GM19239 (cell line): ENCODE data around the gene FBRSL1.

Source experiments
- DNase-seq: peaks from one replicate; pipeline ENCODE4 v3.0.0; 2011; ENCODE audit warnings: low spot score; ENCODE audit not compliant: insufficient read length
- FAIRE-seq: peaks from 2 replicates; lab custom pipeline; 2011; peaks lifted over from hg19 to GRCh38; lab: Jason Lieb, UNC

FBRSL1 gene

GRCh38 chr12:132507656-132508490 is 17.9 kb downstream of the FBRSL1 start:
- no peak for FAIRE-seq
- no peak for DNase-seq

GRCh38 chr12:132508491-132508740 is 18.5 kb downstream of the FBRSL1 start:
- DNase-seq: no peak
- FAIRE-seq: no peak

- no peak for FAIRE-seq
Measured at GRCh38 chr12:132508860-132509732, 19.1 kb downstream of the FBRSL1 start.

GRCh38 chr12:132510111-132510724 is 20.3 kb downstream of the FBRSL1 start:
- DNase-seq (no peak), FAIRE-seq (no peak)

More at GRCh38 chr12:132508860-132509732, 19.1 kb downstream of the FBRSL1 start:
- DNase-seq: no peak

- no peak for FAIRE-seq
- no peak for DNase-seq
Measured at GRCh38 chr12:132510746-132511477, 21.0 kb downstream of the FBRSL1 start.

GRCh38 chr12:132511516-132512196 is 21.7 kb downstream of the FBRSL1 start:
- FAIRE-seq: no peak

GRCh38 chr12:132512197-132513069 is 22.5 kb downstream of the FBRSL1 start:
- DNase-seq: no peak
- FAIRE-seq: no peak

More at GRCh38 chr12:132511516-132512196, 21.7 kb downstream of the FBRSL1 start:
- DNase-seq: no peak

- no peak for DNase-seq
- no peak for FAIRE-seq
Measured at GRCh38 chr12:132513070-132513398, 23.1 kb downstream of the FBRSL1 start.

- FAIRE-seq (no peak), DNase-seq (no peak)
Measured at GRCh38 chr12:132513458-132514135, 23.6 kb downstream of the FBRSL1 start.

- FAIRE-seq: no peak
- DNase-seq: no peak
Measured at GRCh38 chr12:132514216-132514820, 24.4 kb downstream of the FBRSL1 start.

- DNase-seq: no peak
- no peak for FAIRE-seq
Measured at GRCh38 chr12:132514838-132515237, 24.9 kb downstream of the FBRSL1 start.

- no peak for DNase-seq
- FAIRE-seq: no peak
Measured at GRCh38 chr12:132516095-132517012, 26.4 kb downstream of the FBRSL1 start.

GRCh38 chr12:132517013-132517739 is 27.2 kb downstream of the FBRSL1 start:
- DNase-seq (no peak), FAIRE-seq (no peak)

- no peak for DNase-seq
- FAIRE-seq: no peak
Measured at GRCh38 chr12:132517740-132518100, 27.8 kb downstream of the FBRSL1 start.

- DNase-seq (no peak), FAIRE-seq (no peak)
Measured at GRCh38 chr12:132518354-132518992, 28.5 kb downstream of the FBRSL1 start.
